Mononuclear cell (primary cell): ENCODE results near the gene AGO3. TPM values are rescaled to one million over a fixed set of nuclear protein-coding genes. Genes with fewer than 3 reads are reported as not detected.

Experiments used
- total RNA-seq: library from RNA; depleted of rRNA; stranded (reverse); fragments of >200 nt; gene quantifications from one replicate; pipeline ENCODE4 v1.2.3, GENCODE V29; 2012

Gene AGO3
- total RNA-seq, 1 donor: 19.5 TPM

Other genes with a start within 250 kb of the AGO3 start
- 1.8 TPM for gene C1orf216, start 212.2 kb upstream of the AGO3 start, total RNA-seq
- 0.73 TPM for gene CLSPN, start 161.1 kb upstream of the AGO3 start, total RNA-seq
- 22.2 TPM for gene AGO4, start 123.1 kb upstream of the AGO3 start, total RNA-seq
- 19.0 TPM for gene AGO1, start 47.9 kb upstream of the AGO3 start, total RNA-seq
- gene TEKT2, start 153.0 kb downstream of the AGO3 start, total RNA-seq: 0.10 TPM
- 12.4 TPM for gene ADPRS, start 157.8 kb downstream of the AGO3 start, total RNA-seq
- gene COL8A2, start 194.1 kb downstream of the AGO3 start, total RNA-seq: 1.9 TPM
- 25.9 TPM for gene TRAPPC3, start 218.4 kb downstream of the AGO3 start, total RNA-seq
- 142 TPM for gene MAP7D1, start 225.1 kb downstream of the AGO3 start, total RNA-seq